NOMO-1 (cell line): ENCODE measurements around the gene KL.

Experiments
- DNase-seq, 2 experiments: peaks; one replicate each; lab custom pipeline; 2025; ENCODE audit not compliant: unreplicated experiment in 2 of 2; lab: John Stamatoyannopoulos, UW

KL gene

GRCh38 chr13:33078263-33078662 lies 62.0 kb downstream of the KL start:
- no peak for DNase-seq

GRCh38 chr13:33079960-33080359 lies 63.7 kb downstream of the KL start:
- peak in 1 of 2 experiments; percentile 41 for DNase-seq

- DNase-seq = no peak
These were observed 64.9 kb downstream of the KL start for GRCh38 chr13:33080972-33081590.

- no peak for DNase-seq
These were observed 65.4 kb downstream of the KL start for GRCh38 chr13:33081666-33082065.

- no peak for DNase-seq
These were observed 66.8 kb downstream of the KL start for GRCh38 chr13:33083054-33083453.

GRCh38 chr13:33087091-33087490 lies 70.9 kb downstream of the KL start:
- no peak for DNase-seq

- DNase-seq = no peak
These were observed 71.6 kb downstream of the KL start for GRCh38 chr13:33087790-33088189.

- no peak for DNase-seq
These were observed 73.1 kb downstream of the KL start for GRCh38 chr13:33089311-33089710.

GRCh38 chr13:33090755-33091414 lies 74.7 kb downstream of the KL start:
- DNase-seq = no peak

GRCh38 chr13:33091415-33091774 lies 75.2 kb downstream of the KL start:
- DNase-seq = no peak

- DNase-seq = no peak
These were observed 76.1 kb downstream of the KL start for GRCh38 chr13:33092073-33092987.

GRCh38 chr13:33096886-33097605 lies 80.8 kb downstream of the KL start:
- DNase-seq = no peak

GRCh38 chr13:33099860-33100259 lies 83.6 kb downstream of the KL start:
- DNase-seq = no peak

- DNase-seq = no peak
These were observed 84.7 kb downstream of the KL start for GRCh38 chr13:33100886-33101285.

GRCh38 chr13:33101835-33102234 lies 85.6 kb downstream of the KL start:
- no peak for DNase-seq

GRCh38 chr13:33103457-33103856 lies 87.2 kb downstream of the KL start:
- no peak for DNase-seq

- DNase-seq = peak; percentile 39 to 76
These were observed 89.3 kb downstream of the KL start for GRCh38 chr13:33105387-33106005.

- no peak for DNase-seq
These were observed 90.6 kb downstream of the KL start for GRCh38 chr13:33106656-33107360.

GRCh38 chr13:33107361-33107760 lies 91.1 kb downstream of the KL start:
- DNase-seq = no peak

GRCh38 chr13:33108620-33109019 lies 92.4 kb downstream of the KL start:
- DNase-seq = no peak
